Hepatocyte (in vitro differentiated cells): ENCODE measurements around the gene MRPL48. TPM values are rescaled to one million over a fixed set of nuclear protein-coding genes. Genes with fewer than 3 reads are reported as not detected.
"Not testable (repeated sequence)": the region's sequence is repeated elsewhere in the genome, so short reads cannot be mapped to it uniquely, and the experiment has no call there.

Experiments
- DNase-seq: peaks from one replicate; pipeline ENCODE4 v3.0.0-alpha.2; 2016; ENCODE audit warnings: low spot score
- H2AFZ ChIP-seq: fragments of 200-600 bp; sonication (generic); 2 replicates; pipeline ENCODE4 v1.6.0; 2016; ENCODE audit warnings: antibody characterized with exemption, mild to moderate bottlenecking
- H3K27ac ChIP-seq: fragments of 200-600 bp; sonication (generic); 2 replicates; pipeline ENCODE4 v1.5.1; 2016; ENCODE audit warnings: mild to moderate bottlenecking
- H3K27me3 ChIP-seq: fragments of 200-600 bp; sonication (generic); 2 replicates; pipeline ENCODE4 v1.6.1; 2016
- H3K36me3 ChIP-seq: fragments of 200-600 bp; sonication (generic); replicated peaks from 2 replicates; pipeline ENCODE4 v1.5.1; 2016; ENCODE audit warnings: low read depth; ENCODE audit not compliant: insufficient read depth
- H3K4me1 ChIP-seq: fragments of 200-600 bp; sonication (generic); 2 replicates; pipeline ENCODE4 v1.5.1; 2016; ENCODE audit warnings: mild to moderate bottlenecking, moderate library complexity; ENCODE audit not compliant: insufficient read depth
- H3K4me2 ChIP-seq: fragments of 200-600 bp; sonication (generic); 2 replicates; pipeline ENCODE4 v1.6.0; 2016
- H3K4me3 ChIP-seq: fragments of 200-600 bp; sonication (generic); 2 replicates; pipeline ENCODE4 v1.5.1; 2016; ENCODE audit warnings: mild to moderate bottlenecking
- H3K79me2 ChIP-seq: fragments of 200-600 bp; sonication (generic); 2 replicates; pipeline ENCODE4 v1.6.0; 2017; ENCODE audit warnings: mild to moderate bottlenecking
- H3K9me2 ChIP-seq: fragments of 200-600 bp; sonication (generic); replicated peaks from 2 replicates; pipeline ENCODE4 v1.6.0; 2017; ENCODE audit warnings: mild to moderate bottlenecking; ENCODE audit not compliant: insufficient read depth
- H3K9me3 ChIP-seq: fragments of 200-600 bp; sonication (generic); 2 replicates; pipeline ENCODE4 v1.5.1; 2016; ENCODE audit warnings: low read depth, mild to moderate bottlenecking
- H4K20me1 ChIP-seq: fragments of 200-600 bp; sonication (generic); 2 replicates; pipeline ENCODE4 v1.6.0; 2016; ENCODE audit warnings: mild to moderate bottlenecking; ENCODE audit not compliant: insufficient read depth, poor library complexity, severe bottlenecking
- CTCF ChIP-seq: fragments of 200-600 bp; sonication (generic); IDR thresholded peaks from 2 replicates; pipeline ENCODE4 v1.5.1; 2016; ENCODE audit warnings: antibody characterized with exemption, mild to moderate bottlenecking; ENCODE audit not compliant: poor library complexity
- EZH2 ChIP-seq: fragments of 200-600 bp; sonication (generic); IDR thresholded peaks from 2 replicates; pipeline ENCODE4 v1.6.1; 2016; ENCODE audit warnings: antibody characterized with exemption, mild to moderate bottlenecking, borderline replicate concordance
- EZH2phosphoT487 ChIP-seq: fragments of 200-600 bp; sonication (generic); IDR thresholded peaks from one replicate; pipeline ENCODE4 v1.6.1; 2018; ENCODE audit warnings: antibody characterized with exemption, mild to moderate bottlenecking, low read depth, moderate library complexity; ENCODE audit not compliant: unreplicated experiment, severe bottlenecking
- WGBS: methylation state at CpG from one replicate; pipeline ENCODE4 v1.1.6; 2016; ENCODE audit warnings: low lambda C conversion rate; ENCODE audit errors: missing lambda C conversion rate; 5-methylcytosine and 5-hydroxymethylcytosine counted together
- polyA plus RNA-seq: library from polyadenylated mRNA; unstranded; fragments of >200 nt; fragmentation: Nextera tagmentation; extraction: Ambion mirVana; gene quantifications from 2 replicates; pipeline ENCODE4 v1.2.1, GENCODE V29; 2016
- total RNA-seq: library from RNA; depleted of rRNA; stranded (reverse); fragments of >200 nt; gene quantifications from 2 replicates; pipeline ENCODE4 v1.2.3, GENCODE V29; 2014

The MRPL48 gene
- total and polyA plus RNA-seq, 2 experiments from 2014 or later, result 25.9 to 59.1 TPM

GRCh38 chr11:73747762-73748161 is 39.9 kb upstream of the MRPL48 start:
- H3K36me3 ChIP-seq, result no peaks in the 10 kb centered on the region
- 92% methylated on average over 3 of the region's 3 CpGs for WGBS
- no peak for DNase-seq
- no peak overlapping the region for H3K4me2 ChIP-seq
- no peak overlapping the region for H3K27ac ChIP-seq
- H4K20me1 ChIP-seq, result peaks cover 89% of the 10 kb centered on the region
- H3K79me2 ChIP-seq, result peaks cover 100% of the 10 kb centered on the region
- H3K4me1 ChIP-seq, result peaks cover 8% of the 10 kb centered on the region
- no peaks in the 10 kb centered on the region for H3K9me2 ChIP-seq
- TF ChIP-seq EZH2 (no peak), EZH2phosphoT487 (no peak), CTCF (no peak)
- H3K27me3 ChIP-seq, result no peaks in the 10 kb centered on the region
- no peak overlapping the region for H3K4me3 ChIP-seq
- H2AFZ ChIP-seq, result no peak overlapping the region
- H3K9me3 ChIP-seq, result no peaks in the 10 kb centered on the region

- H4K20me1 ChIP-seq, result peaks cover 84% of the 10 kb centered on the region
- 91% methylated on average over 5 of the region's 5 CpGs for WGBS
- no peak overlapping the region for H3K4me2 ChIP-seq
- H3K9me2 ChIP-seq, result no peaks in the 10 kb centered on the region
- no peak overlapping the region for H2AFZ ChIP-seq
- peaks cover 100% of the 10 kb centered on the region for H3K79me2 ChIP-seq
- TF ChIP-seq EZH2 (no peak), CTCF (no peak), EZH2phosphoT487 (no peak)
- no peaks in the 10 kb centered on the region for H3K27me3 ChIP-seq
- H3K36me3 ChIP-seq, result no peaks in the 10 kb centered on the region
- no peaks in the 10 kb centered on the region for H3K9me3 ChIP-seq
- no peak overlapping the region for H3K4me3 ChIP-seq
- no peak overlapping the region for H3K27ac ChIP-seq
- DNase-seq, result no peak
- H3K4me1 ChIP-seq, result peaks cover 13% of the 10 kb centered on the region
Observed at GRCh38 chr11:73748300-73748699, 39.4 kb upstream of the MRPL48 start.

DNA sequence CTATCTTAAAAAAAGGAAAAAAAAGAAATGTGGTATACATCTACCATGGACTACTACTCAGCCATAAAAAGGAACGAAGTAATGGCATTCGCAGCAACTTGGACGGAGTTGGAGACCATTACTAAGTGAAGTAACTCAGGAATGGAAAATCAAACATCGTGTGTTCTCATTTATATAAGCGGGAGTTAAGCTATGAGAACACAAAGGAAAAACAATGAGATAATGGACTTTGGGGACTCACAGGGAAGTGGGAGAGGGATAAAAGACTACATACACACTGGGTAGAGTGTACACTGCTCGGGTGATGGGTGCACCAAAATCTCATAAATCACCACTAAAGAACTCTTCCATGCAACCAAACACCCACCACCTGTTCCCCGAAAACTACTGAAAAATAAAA is 38.6 kb upstream of the MRPL48 start:
- peaks cover 88% of the 10 kb centered on the region for H4K20me1 ChIP-seq
- H3K9me2 ChIP-seq, result no peaks in the 10 kb centered on the region
- no peak overlapping the region for H3K27ac ChIP-seq
- H3K4me1 ChIP-seq, result peaks cover 17% of the 10 kb centered on the region
- no peak for DNase-seq
- WGBS, result 94% methylated on average over 7 of the region's 7 CpGs
- H3K27me3 ChIP-seq, result no peaks in the 10 kb centered on the region
- no peak overlapping the region for H3K4me3 ChIP-seq
- no peak for TF ChIP-seq EZH2
- TF ChIP-seq EZH2phosphoT487, result no peak
- no peak for TF ChIP-seq CTCF
- no peaks in the 10 kb centered on the region for H3K9me3 ChIP-seq
- H2AFZ ChIP-seq, result no peak overlapping the region
- peaks cover 98% of the 10 kb centered on the region for H3K79me2 ChIP-seq
- no peaks in the 10 kb centered on the region for H3K36me3 ChIP-seq
- H3K4me2 ChIP-seq, result no peak overlapping the region

DNA sequence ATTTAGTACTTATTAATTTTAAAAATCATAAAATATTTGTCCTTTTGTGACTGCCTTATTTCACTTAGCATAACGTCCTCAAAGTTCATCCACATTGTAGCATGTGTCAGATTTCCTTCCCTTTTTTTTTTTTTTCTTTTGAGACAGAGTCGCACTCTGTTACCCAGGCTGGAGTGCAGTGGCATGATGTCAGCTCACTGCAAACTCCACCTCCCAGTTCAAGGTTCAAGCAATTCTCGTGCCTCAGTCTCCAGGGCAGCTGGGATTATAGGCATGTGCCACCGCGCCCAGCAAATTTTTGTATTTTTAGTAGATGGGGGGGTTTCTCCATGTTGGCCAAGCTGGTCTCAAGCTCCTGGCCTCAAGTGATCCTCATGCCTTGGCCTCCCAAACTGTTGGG is 37.4 kb upstream of the MRPL48 start:
- Histone ChIP-seq H3K9me2 (no peaks in the 10 kb centered on the region), H2AFZ (no peak overlapping the region), H3K4me2 (no peak overlapping the region), H4K20me1 (peaks cover 90% of the 10 kb centered on the region), H3K27me3 (no peaks in the 10 kb centered on the region), H3K9me3 (no peaks in the 10 kb centered on the region), H3K4me1 (peaks cover 17% of the 10 kb centered on the region), H3K36me3 (no peaks in the 10 kb centered on the region), H3K79me2 (peaks cover 98% of the 10 kb centered on the region), H3K27ac (no peak overlapping the region), H3K4me3 (no peak overlapping the region)
- no peak for TF ChIP-seq EZH2
- TF ChIP-seq EZH2phosphoT487, result no peak
- no peak for TF ChIP-seq CTCF
- no peak for DNase-seq
- WGBS, result 78% methylated on average over 5 of the region's 5 CpGs

DNA sequence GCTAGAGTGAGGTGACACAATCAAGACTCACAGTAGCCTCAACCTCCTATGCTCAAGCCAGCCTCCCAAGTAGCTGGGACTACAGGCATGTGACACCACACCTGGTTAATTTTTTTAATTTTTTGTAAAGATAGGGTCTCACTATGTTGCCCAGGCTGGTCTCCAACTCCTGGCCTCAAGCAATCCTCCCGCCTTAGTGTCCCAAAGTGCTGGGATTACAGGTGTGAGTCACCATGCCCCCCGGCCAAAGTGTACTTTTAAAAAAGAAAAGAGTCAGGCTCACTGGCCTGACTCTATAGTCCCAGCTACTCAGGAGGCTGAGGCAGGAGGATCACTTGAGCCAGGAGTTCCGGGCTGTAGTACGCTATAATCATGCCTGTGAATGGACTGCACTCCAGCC is 36.8 kb upstream of the MRPL48 start:
- H3K27me3 ChIP-seq, H3K9me3 ChIP-seq, H3K4me2 ChIP-seq, H3K36me3 ChIP-seq, DNase-seq, H3K4me3 ChIP-seq, H2AFZ ChIP-seq, H3K9me2 ChIP-seq, H3K27ac ChIP-seq: not testable (repeated sequence)
- Histone ChIP-seq H4K20me1 (peaks cover 88% of the 10 kb centered on the region), H3K4me1 (peaks cover 17% of the 10 kb centered on the region), H3K79me2 (peaks cover 98% of the 10 kb centered on the region)
- WGBS, result 97% methylated on average over 4 of the region's 4 CpGs
